HepG2 (cell line): ENCODE results near the gene REPIN1. TPM values are rescaled to one million over a fixed set of nuclear protein-coding genes. Genes with fewer than 3 reads are reported as not detected.

Experiments
- ATAC-seq: fragments of 200-7000 bp; cut with Tn5 transposase; 3 replicates; pipeline ENCODE4 v1.9.1; 2020; ENCODE audit warnings: mild to moderate bottlenecking, moderate library complexity
- BruUV-seq: library from RNA; stranded (reverse); fragments of 400-500 nt; replicated peaks from 2 replicates; lab custom pipeline; 2021; lab: Mats Ljungman, UMichigan
- CTCF ChIA-PET: fragments of 300-600 bp; formaldehyde crosslinking; extraction: SDS; loops from one replicate; lab custom pipeline; 2021; ENCODE audit warnings: low total read pairs, inconsistent platforms, low intra/inter-chr PET ratio; lab: Yijun Ruan, JAX
- POLR2A ChIA-PET: fragments of 350-600 bp; sonication (Branson Sonifier 250); formaldehyde crosslinking; loops from one replicate; lab custom pipeline; 2020; ENCODE audit warnings: antibody characterized with exemption, inconsistent platforms; lab: Yijun Ruan, JAX
- DNase-seq: peaks from one replicate; pipeline ENCODE4 v3.0.0-alpha.2; 2015; ENCODE audit warnings: low spot score
- FAIRE-seq: peaks from 3 replicates; lab custom pipeline; 2011; peaks lifted over from hg19 to GRCh38; lab: Jason Lieb, UNC
- H2AFZ ChIP-seq: one replicate; pipeline ENCODE4 v1.6.1; 2011; ENCODE audit warnings: low read length, inconsistent platforms
- H3K27ac ChIP-seq: fragments of 300-600 bp; 3 replicates; pipeline ENCODE4 v1.8.0; 2011; ENCODE audit warnings: mixed run types, mild to moderate bottlenecking, mixed read lengths, low read length, inconsistent platforms; ENCODE audit not compliant: insufficient read depth; ENCODE audit errors: extremely low read length
- H3K27me3 ChIP-seq, 2 experiments: fragments of 200-600 bp in 1 of 2; 2 replicates in 1 of 2; 3 replicates in 1 of 2; pipeline versions ENCODE4 v1.6.0 to v1.8.0; 2011; ENCODE audit warnings: low read length in 2 of 2, mild to moderate bottlenecking in 2 of 2, moderate library complexity in 2 of 2, inconsistent platforms in 1 of 2; ENCODE audit not compliant: insufficient read depth in 2 of 2, control insufficient read depth in 1 of 2
- H3K36me3 ChIP-seq, 2 experiments: fragments of 200-600 bp in 1 of 2; replicated peaks in 1 of 2; 2 replicates in 1 of 2; 3 replicates in 1 of 2; pipeline versions ENCODE4 v1.5.1 to v1.8.0; 2011; ENCODE audit warnings: low read length in 2 of 2, inconsistent platforms in 1 of 2; ENCODE audit not compliant: insufficient read depth in 2 of 2, control insufficient read depth in 1 of 2
- H3K4me1 ChIP-seq: 2 replicates; pipeline ENCODE4 v1.5.1; 2012; ENCODE audit warnings: low read length, inconsistent platforms; ENCODE audit not compliant: insufficient read depth
- H3K4me2 ChIP-seq: 2 replicates; pipeline ENCODE4 v1.6.0; 2011; ENCODE audit warnings: low read depth, low read length, inconsistent platforms
- H3K4me3 ChIP-seq, 3 experiments: fragments of 200-600 bp in 1 of 3; sonication (generic), shearing (Covaris generic) in 1 of 3; replicated peaks in 1 of 3; 2 replicates each; pipeline ENCODE4 v1.5.1; 2011 to 2016; ENCODE audit warnings: low read length in 3 of 3, inconsistent platforms in 2 of 3, low read depth in 2 of 3, mild to moderate bottlenecking in 2 of 3, control low read depth in 1 of 3, mixed read lengths in 1 of 3; ENCODE audit not compliant: insufficient read depth in 1 of 3
- H3K79me2 ChIP-seq: one replicate; pipeline ENCODE4 v1.6.1; 2011; ENCODE audit warnings: low read length, inconsistent platforms; ENCODE audit not compliant: insufficient read depth
- H3K9ac ChIP-seq: 2 replicates; pipeline ENCODE4 v1.6.0; 2011; ENCODE audit warnings: mild to moderate bottlenecking, low read depth, low read length, inconsistent platforms; ENCODE audit not compliant: insufficient read depth
- H3K9me3 ChIP-seq: 2 replicates; pipeline ENCODE4 v1.5.1; 2012; ENCODE audit warnings: mild to moderate bottlenecking, low read length
- H4K20me1 ChIP-seq: 2 replicates; pipeline ENCODE4 v1.6.0; 2011; ENCODE audit warnings: inconsistent platforms, mild to moderate bottlenecking, low read length, moderate library complexity; ENCODE audit not compliant: insufficient read depth
- FOSL2 ChIP-seq: sonication (generic); formaldehyde crosslinking; IDR thresholded peaks from 2 replicates; pipeline ENCODE4 v1.4.0; 2020; ENCODE audit warnings: missing genetic modification reagents
- SALL1 ChIP-seq: sonication (generic); formaldehyde crosslinking; IDR thresholded peaks from 2 replicates; pipeline ENCODE4 v1.8.0; 2022; ENCODE audit warnings: mild to moderate bottlenecking, missing genetic modification reagents
- STAG1 ChIP-seq: sonication (generic); formaldehyde crosslinking; IDR thresholded peaks from 2 replicates; pipeline ENCODE4 v1.4.0; 2020; ENCODE audit warnings: missing genetic modification reagents
- ZNF263 ChIP-seq: sonication (generic); formaldehyde crosslinking; IDR thresholded peaks from 2 replicates; pipeline ENCODE4 v1.4.0; 2020; ENCODE audit warnings: missing genetic modification reagents
- ZNF446 ChIP-seq: sonication (generic); formaldehyde crosslinking; IDR thresholded peaks from 2 replicates; pipeline ENCODE4 v1.5.0; 2020; ENCODE audit warnings: mild to moderate bottlenecking, missing genetic modification reagents
- ZNF747 ChIP-seq: sonication (generic); formaldehyde crosslinking; IDR thresholded peaks from 2 replicates; pipeline ENCODE4 v1.8.1; 2023; ENCODE audit warnings: missing genetic modification reagents, mild to moderate bottlenecking, borderline replicate concordance
- WGBS: methylation state at CpG from one replicate; pipeline ENCODE4 v1.1.6; 2017; ENCODE audit warnings: low lambda C conversion rate; 5-methylcytosine and 5-hydroxymethylcytosine counted together
- in situ Hi-C: cut with HindIII; loops from 2 replicates; pipeline ENCODE4 v1.10.0; 2017; ENCODE audit warnings: low pct_unique_long_range_greater_than_20kb; ENCODE audit not compliant: extremely low pct_ligation_motif_present
- intact Hi-C: fragments of 100-400 bp; cut with micrococcal nuclease; formaldehyde crosslinking; loops from one replicate; pipeline ENCODE4 v1.10.0; 2022; ENCODE audit not compliant: unreplicated experiment
- polyA plus RNA-seq, 8 experiments: library from polyadenylated mRNA; depleted of rRNA in 3 of 8; stranded (reverse) in 7 of 8; unstranded in 1 of 8; fragments of >200 nt; fragmentation: Illumina TruSeq in 4 of 8; extraction: Trizol in 4 of 8; gene quantifications; 2 replicates each; pipeline versions ENCODE4 v1.2.1 to v1.2.3, GENCODE V29; 2011 to 2016; ENCODE audit warnings: low read depth in 4 of 8, missing spikeins in 1 of 8, mixed read lengths in 1 of 8; ENCODE audit not compliant: insufficient read depth in 1 of 8
- total RNA-seq, 5 experiments: library from RNA; depleted of rRNA; stranded (reverse); fragments of >200 nt; fragmentation: Illumina TruSeq; extraction: Trizol; gene quantifications; 2 replicates each; pipeline ENCODE4 v1.2.3, GENCODE V29; 2016; ENCODE audit warnings: low read depth in 1 of 5
- TF ChIP-seq, protein P1 (sequence below): sonication (generic); formaldehyde crosslinking; IDR thresholded peaks from 2 replicates; pipeline ENCODE4 v1.4.0; 2020; ENCODE audit warnings: missing genetic modification reagents
- TF ChIP-seq, protein P2 (sequence below): sonication (generic); formaldehyde crosslinking; IDR thresholded peaks from 2 replicates; pipeline ENCODE4 v1.5.0; 2020; ENCODE audit warnings: mild to moderate bottlenecking, missing genetic modification reagents, moderate library complexity
- TF ChIP-seq, protein P3 (sequence below): sonication (generic); formaldehyde crosslinking; IDR thresholded peaks from 2 replicates; pipeline ENCODE4 v1.4.0; 2020; ENCODE audit warnings: missing genetic modification reagents

REPIN1 gene
- total and polyA plus RNA-seq, 2 of the 13 experiments (the other 11 are each of a cell fraction or from before 2014, with no cell fraction given): 69.9 to 108 TPM

DNA sequence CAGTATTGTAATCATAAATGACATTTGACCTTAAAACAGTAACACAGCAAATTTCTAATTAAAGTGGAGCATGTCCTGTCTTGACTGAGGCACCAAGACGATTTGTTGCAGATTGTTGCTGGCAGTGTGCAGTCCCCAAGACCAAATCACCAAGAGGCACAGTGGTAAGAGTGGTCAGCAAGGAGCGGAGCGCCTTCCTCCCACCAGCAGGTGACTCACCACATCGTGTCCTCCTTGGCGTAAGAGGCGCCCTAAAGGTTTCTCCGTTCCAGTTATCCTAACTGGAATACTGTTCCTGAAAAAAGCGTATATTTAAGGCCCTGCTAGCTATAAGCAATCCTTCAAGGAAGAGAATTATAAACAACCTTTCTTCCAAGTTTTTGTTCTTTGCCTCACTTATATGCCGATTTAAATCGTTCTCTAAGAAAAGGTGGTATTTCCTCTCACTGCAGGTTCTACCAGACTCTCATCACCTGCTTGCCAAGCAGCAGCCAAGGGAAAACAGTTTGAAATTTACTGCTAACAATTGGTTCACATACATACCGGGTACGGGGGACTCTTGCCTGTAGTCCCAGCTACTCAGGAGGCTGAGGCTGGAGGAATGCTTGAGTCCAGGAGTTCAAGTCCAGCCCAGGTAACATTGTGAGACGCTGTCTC, 10.7 kb upstream of the REPIN1 start:
- H2AFZ ChIP-seq: no peak overlapping the region
- peak overlapping the region; percentile 67 for H3K4me2 ChIP-seq
- peak overlapping the region in 1 of 3 experiments; percentile 29; a peak in 1 of 6 replicates for H3K4me3 ChIP-seq
- no TSS peak for BruUV-seq
- H3K4me1 ChIP-seq: peaks cover 68% of the 10 kb centered on the region
- no peaks in the 10 kb centered on the region for H3K36me3 ChIP-seq
- no peak for DNase-seq
- WGBS: 45% methylated on average over 13 of the region's 13 CpGs
- H3K27ac ChIP-seq: no peak overlapping the region
- ATAC-seq: peak; percentile 49
- CTCF ChIA-PET: interaction anchor here (4.3 kb wide), 1 partner anchor 31 kb away, joined by 45 read pairs; no protein-coding TSS in a partner anchor
- no peak overlapping the region for H3K9ac ChIP-seq
- in situ Hi-C loops (no loop called here), intact Hi-C loops (loop anchor here (2.0 to 10.0 kb wide), 3 partner anchors 36 to 73 kb away; partner anchors contain the start of genes ACTR3C and LRRC61)
- POLR2A ChIA-PET: interaction anchor here (1.2 to 1.4 kb wide), 3 partner anchors 11 to 31 kb away, joined by 3 to 5 read pairs (median 5); partner anchors contain the start of gene REPIN1
- no peaks in the 10 kb centered on the region for H3K9me3 ChIP-seq
- peak; percentile 71 for TF ChIP-seq FOSL2 (CRISPR knock-in tag)
- 0 out of 2 replicates have a peak, but pooled peaks have one; percentile 27 for TF ChIP-seq STAG1 (CRISPR knock-in tag)
- peak; percentile 76 for TF ChIP-seq ZNF263
- TF ChIP-seq, protein P1, sequence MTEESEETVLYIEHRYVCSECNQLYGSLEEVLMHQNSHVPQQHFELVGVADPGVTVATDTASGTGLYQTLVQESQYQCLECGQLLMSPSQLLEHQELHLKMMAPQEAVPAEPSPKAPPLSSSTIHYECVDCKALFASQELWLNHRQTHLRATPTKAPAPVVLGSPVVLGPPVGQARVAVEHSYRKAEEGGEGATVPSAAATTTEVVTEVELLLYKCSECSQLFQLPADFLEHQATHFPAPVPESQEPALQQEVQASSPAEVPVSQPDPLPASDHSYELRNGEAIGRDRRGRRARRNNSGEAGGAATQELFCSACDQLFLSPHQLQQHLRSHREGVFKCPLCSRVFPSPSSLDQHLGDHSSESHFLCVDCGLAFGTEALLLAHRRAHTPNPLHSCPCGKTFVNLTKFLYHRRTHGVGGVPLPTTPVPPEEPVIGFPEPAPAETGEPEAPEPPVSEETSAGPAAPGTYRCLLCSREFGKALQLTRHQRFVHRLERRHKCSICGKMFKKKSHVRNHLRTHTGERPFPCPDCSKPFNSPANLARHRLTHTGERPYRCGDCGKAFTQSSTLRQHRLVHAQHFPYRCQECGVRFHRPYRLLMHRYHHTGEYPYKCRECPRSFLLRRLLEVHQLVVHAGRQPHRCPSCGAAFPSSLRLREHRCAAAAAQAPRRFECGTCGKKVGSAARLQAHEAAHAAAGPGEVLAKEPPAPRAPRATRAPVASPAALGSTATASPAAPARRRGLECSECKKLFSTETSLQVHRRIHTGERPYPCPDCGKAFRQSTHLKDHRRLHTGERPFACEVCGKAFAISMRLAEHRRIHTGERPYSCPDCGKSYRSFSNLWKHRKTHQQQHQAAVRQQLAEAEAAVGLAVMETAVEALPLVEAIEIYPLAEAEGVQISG (CRISPR knock-in tag): peak; percentile 27; the same call in 1 of the 2 replicates
- 0 out of 2 replicates have a peak, but pooled peaks have one; percentile 4 for TF ChIP-seq SALL1 (CRISPR knock-in tag)
- no peak for TF ChIP-seq ZNF747 (CRISPR knock-in tag)
- TF ChIP-seq ZNF446 (CRISPR knock-in tag): no peak
- TF ChIP-seq, protein P2, sequence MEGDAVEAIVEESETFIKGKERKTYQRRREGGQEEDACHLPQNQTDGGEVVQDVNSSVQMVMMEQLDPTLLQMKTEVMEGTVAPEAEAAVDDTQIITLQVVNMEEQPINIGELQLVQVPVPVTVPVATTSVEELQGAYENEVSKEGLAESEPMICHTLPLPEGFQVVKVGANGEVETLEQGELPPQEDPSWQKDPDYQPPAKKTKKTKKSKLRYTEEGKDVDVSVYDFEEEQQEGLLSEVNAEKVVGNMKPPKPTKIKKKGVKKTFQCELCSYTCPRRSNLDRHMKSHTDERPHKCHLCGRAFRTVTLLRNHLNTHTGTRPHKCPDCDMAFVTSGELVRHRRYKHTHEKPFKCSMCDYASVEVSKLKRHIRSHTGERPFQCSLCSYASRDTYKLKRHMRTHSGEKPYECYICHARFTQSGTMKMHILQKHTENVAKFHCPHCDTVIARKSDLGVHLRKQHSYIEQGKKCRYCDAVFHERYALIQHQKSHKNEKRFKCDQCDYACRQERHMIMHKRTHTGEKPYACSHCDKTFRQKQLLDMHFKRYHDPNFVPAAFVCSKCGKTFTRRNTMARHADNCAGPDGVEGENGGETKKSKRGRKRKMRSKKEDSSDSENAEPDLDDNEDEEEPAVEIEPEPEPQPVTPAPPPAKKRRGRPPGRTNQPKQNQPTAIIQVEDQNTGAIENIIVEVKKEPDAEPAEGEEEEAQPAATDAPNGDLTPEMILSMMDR (CRISPR knock-in tag): peak; percentile 30; the same call in 1 of the 2 replicates
- TF ChIP-seq, protein P3, sequence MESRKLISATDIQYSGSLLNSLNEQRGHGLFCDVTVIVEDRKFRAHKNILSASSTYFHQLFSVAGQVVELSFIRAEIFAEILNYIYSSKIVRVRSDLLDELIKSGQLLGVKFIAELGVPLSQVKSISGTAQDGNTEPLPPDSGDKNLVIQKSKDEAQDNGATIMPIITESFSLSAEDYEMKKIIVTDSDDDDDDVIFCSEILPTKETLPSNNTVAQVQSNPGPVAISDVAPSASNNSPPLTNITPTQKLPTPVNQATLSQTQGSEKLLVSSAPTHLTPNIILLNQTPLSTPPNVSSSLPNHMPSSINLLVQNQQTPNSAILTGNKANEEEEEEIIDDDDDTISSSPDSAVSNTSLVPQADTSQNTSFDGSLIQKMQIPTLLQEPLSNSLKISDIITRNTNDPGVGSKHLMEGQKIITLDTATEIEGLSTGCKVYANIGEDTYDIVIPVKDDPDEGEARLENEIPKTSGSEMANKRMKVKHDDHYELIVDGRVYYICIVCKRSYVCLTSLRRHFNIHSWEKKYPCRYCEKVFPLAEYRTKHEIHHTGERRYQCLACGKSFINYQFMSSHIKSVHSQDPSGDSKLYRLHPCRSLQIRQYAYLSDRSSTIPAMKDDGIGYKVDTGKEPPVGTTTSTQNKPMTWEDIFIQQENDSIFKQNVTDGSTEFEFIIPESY (CRISPR knock-in tag): 0 out of 2 replicates have a peak, but pooled peaks have one; percentile 39
- no peaks in the 10 kb centered on the region for H3K79me2 ChIP-seq
- FAIRE-seq: no peak
- no peaks in the 10 kb centered on the region for H4K20me1 ChIP-seq
- H3K27me3 ChIP-seq: no peaks in the 10 kb centered on the region
